GM18511 (cell line): ENCODE data around the gene FANCC.
A peak's percentile ranks its signal among the peaks of the same experiment; 100 is the strongest.
"Not testable (repeated sequence)": the region's sequence is repeated elsewhere in the genome, so short reads cannot be mapped to it uniquely, and the experiment has no call there.

Source experiments
- ATAC-seq: cut with Tn5 transposase; IDR thresholded peaks from one replicate; pipeline ENCODE4 v1.9.1; 2021; ENCODE audit warnings: mild to moderate bottlenecking, moderate library complexity; ENCODE audit not compliant: unreplicated experiment

The FANCC gene

DNA sequence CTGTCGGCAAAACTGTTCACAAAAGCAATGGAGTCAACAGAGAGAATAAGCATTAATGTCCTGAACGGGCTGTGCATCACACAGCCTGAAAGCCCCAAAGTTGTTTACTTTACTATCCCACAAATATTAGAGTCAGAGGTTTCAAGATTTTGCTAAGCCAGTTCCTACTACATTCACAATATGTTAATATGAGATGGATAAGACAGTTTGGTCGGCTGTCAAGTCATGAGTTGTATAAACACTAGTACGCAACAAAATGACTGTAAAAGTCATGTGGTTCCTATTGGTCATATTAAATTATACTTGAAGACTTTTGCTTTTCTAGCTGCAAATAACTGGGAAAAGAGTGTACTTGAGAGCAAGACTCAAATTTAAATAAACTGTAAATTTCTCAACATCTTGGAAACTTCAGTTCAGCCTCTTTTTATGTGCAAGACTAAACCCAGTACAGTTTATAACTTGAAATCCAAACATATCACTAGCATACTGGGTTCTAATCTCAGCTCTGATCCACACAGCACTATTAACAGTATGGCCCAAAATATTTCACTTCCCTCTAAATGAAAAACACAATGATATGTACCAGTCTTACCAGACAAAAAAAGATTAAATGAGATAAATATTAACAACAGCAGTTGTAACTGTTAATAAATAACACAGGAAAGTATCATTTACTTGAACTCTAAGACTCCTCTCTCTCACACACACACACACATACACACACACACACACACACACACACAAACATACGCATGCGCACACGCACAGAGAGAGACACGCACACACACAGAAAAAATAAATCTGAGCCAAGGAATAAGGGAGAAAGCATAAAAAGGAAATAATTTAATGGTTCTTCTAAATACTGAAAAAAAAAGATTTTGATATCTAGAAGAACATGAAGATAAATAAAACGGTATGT lies 33.1 kb downstream of the FANCC start:
- no peak for ATAC-seq

DNA sequence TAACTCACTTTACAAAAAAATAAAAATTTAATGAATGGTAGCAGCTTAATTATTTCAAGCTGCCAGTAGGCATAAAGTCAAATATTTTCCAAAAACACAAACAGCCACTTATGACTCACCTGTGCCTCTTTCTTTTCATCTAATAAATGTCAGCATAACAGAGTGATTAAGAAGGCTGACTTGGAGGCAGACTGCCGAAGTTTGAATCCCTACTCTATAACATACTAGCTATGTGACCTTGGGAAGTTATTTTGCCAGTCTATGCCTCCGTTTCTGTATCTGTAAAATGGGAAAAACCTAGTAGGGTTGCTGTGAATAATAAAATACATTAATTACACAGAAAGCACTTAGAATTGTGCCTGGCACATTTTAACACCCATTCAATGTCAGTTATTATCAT lies 33.8 kb downstream of the FANCC start:
- no peak for ATAC-seq

DNA sequence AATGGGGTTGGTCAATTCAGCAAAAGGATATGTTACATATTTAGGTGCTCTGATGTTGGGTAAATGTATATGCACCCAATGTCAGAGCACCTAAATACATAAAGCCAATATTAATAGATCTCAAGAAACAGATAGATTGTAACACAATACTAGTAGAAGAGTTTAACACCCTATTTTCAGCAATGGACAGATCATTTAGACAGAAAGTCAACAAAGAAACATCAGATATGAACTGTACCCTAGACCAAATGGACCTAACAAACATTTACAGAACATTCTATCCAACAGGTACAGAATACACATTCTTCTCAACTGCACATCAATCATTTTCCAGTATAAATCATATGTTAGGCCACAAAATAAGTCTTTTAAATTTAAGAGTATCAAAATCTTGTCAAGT lies 35.2 kb downstream of the FANCC start:
- ATAC-seq, result no peak

DNA sequence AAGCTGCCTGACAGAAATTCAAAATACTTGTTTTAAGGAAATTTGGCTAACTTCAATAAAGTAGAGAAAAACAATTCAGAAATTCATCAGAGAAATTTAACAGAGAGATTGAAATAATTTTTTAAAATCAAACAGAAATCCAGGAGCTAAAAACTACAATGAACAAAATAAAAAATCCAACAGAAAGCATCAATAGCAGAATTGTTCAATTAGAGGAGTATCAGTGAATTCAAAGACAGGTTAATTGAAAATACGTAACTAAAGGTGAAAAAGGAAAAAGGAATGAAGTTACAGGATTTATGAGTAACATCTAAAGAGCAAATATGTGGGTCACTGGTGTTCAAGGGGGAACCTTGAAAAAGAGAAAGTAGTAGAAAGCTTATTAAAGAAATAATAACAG lies 36.8 kb downstream of the FANCC start:
- ATAC-seq, result no peak

DNA sequence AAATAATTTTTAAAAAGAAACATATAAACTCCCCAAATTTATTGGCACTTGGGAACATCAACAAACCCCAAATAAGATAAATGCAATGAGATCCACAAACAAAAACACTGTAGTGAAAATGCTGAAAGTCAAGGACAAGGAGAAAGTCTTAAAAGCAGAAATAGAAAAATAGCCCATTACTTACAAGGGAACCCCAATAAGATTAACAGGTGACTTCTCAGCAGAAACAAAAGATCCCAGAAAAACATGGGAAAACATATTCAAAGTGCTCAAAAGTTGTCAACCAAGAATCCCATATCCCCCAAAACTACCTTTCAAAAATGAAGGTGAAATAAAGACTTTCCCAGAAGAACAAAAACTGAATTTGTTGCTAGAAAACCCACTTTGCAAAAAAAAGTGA lies 40.0 kb downstream of the FANCC start:
- no peak for ATAC-seq

DNA sequence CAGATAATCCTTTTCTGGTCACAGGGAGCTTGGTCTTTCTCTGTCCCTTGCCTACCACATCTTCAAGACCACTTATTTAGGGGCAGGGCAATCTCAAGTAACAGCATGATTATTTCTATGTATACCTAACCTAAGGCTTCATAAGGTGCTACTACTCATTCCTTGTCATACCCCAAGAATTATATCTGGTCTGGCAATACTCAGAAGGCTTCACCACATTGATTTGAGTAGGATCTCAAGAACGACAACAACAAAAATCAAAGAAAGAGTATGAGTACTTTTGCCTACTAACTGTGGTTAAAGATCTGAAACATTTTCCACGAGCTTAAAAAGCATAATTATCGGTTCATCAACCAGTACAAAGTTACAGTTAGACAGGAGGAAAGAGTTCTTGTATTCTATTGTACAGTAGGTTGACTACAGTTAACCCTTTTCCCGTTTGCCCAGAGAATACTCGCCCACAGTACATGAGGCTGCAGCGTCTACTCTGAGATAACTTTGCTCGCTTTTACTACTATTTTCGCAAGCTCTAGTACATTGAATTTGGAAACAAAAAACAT lies 41.0 kb downstream of the FANCC start:
- no peak for ATAC-seq

DNA sequence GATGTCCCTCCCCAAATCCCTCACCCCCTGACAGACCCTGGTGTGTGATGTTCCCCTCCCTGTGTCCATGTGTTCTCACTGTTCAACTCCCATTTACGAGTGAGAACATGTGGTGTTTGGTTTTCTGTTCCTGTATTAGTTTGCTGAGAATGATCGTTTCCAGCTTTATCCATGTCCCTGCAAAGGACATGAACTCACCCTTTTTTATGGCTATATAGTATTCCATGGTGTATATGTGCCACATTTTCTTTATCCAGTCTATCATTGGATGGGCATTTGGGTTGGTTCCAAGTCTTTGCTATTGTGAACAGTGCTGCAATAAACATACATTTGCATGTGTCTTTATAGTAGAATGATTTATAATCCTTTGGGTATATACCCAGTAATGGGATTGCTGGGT lies 43.3 kb downstream of the FANCC start:
- not testable (repeated sequence) for ATAC-seq

DNA sequence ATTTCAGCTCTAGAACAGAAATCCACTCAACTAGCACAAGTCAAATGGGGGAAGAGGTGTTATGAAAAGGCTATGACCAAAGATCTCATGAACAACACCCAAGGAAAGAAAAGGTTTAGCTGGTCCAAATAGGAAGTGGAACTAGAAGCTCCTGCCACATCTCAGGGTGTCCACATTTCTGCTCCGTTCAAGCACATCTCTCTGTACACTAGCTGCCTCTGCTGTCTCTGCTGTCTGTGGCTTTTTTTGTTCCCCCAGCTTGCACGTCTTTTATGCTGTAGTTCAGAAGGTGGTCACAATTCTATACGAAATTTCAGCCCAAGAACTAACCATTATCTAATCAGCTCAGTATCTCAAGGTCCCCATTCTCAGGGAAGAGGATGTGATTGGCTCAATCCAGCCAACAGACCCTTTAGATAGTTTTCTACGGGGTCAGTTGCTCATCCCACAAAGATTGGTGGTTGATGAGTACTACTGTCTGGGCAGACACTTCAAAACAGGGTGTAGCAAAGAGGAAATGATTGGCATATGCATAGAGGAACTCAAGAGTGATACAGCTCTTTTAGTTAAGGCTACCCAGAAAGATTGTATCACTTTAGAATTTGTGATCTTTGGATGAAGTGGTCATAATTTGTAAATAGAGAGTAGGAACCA lies 44.0 kb downstream of the FANCC start:
- ATAC-seq, result peak; percentile 61

DNA sequence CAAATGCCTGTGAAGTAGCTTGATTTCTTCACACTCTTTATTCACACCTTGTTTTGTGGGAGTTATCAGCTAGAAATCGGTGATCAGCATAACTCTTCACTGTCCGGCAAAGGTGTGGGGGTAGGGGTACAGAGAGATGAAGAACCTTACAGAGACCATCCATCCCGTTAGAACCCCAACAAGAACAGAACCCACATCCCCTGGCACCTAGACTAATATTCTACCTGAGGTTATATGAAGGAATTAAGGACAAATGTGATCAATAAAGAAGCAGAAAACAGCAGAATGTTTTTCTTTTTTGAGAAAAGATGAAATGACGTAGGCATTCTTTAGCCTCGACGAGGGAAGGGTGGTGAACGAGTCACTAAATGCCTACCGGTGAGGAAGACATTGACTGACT lies 44.7 kb downstream of the FANCC start:
- no peak for ATAC-seq

DNA sequence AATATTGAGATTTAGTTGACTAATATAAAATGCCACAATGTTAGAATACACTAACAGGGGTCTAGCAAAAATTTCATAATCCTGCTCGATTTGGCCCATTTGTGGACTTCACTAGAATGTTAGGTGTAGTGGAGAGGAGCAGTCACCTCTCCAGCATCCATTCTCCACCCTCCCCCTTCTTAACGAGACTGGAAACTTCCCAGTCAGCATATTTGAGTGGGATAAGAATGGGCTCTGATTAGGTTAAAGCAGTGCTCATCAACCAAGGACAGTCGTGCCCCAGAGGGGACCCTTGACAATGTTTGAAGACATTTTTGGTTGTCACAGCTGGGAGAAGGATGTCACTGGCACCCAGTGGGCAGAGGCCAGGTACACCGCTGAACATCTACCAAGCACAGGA lies 46.7 kb downstream of the FANCC start:
- ATAC-seq, result no peak

DNA sequence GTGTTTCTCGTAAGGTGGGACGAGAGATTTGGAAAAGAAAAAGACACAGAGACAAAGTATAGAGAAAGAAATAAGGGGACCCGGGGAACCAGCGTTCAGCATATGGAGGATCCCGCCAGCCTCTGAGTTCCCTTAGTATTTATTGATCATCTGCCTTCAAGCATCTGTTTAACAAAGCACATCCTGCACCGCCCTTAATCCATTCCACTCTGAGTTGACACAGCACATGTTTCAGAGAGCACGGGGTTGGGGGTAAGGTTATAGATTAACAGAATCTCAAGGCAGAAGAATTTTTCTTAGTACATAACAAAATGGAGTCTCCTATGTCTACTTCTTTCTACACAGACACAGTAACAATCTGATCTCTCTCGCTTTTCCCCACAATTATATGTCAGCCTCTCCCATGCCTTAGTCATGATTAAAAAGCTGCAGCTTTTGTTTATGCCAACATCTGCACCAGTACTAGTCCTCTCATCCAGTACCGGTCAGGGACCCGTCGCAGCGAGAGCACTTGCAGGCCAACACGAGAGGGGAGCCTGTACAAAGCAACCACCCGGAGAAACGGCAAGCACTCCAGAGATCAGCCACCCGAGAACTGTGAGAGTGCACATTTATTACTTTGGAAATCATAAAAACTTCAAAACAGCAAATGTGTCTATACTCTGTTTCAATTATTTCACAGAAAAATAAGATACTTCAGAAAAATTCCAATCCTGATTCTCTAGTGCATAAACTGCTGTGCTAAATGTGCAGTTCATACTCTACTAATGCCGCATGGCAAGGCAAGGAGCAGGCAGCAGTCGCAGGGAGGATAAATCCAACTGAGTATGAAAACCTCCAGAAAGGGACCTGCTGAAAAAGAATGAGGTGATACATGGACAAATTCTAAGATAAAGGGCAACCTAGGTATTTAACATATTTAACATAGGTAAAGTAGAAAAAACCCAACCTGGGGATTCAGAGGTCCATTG lies 47.4 kb downstream of the FANCC start:
- ATAC-seq, result not testable (repeated sequence)

DNA sequence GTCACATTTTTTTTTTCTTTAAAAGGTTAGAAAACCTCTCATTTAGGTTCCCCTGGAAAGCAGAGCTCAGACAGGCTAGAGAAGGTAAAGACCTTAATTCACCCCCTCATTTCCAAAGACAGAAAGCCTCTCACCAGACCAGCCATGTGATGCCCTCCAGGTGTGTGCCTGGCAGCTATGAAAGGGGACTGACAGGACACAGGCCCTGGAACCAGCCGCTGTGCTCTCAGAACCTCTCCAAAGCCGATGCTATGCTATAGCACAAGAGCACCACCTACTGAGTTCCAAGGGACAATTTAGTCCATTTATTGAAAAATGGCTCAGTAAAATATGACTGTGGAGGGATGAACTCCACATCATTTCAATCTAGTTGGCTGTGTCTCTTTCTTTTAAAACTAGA lies 48.8 kb downstream of the FANCC start:
- no peak for ATAC-seq

DNA sequence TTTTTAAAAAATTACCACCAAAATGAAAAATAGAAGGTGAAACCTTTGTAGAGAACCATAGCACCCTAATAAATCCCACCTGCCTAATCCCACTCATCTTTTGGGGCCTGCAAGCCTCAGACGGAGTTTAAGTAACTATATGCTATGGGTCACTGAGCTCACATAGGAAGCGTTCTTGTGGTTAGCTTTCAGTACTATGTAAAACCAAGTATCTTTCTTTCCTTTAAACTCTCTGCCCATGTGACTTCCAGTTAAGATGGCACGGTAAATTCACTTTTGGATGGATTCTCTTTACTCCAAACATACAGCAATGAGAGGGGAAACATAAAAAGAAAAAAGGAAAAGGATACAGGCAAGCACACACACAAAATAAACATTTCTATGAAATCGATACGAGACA lies 50.9 kb downstream of the FANCC start:
- ATAC-seq, result peak; percentile 85

DNA sequence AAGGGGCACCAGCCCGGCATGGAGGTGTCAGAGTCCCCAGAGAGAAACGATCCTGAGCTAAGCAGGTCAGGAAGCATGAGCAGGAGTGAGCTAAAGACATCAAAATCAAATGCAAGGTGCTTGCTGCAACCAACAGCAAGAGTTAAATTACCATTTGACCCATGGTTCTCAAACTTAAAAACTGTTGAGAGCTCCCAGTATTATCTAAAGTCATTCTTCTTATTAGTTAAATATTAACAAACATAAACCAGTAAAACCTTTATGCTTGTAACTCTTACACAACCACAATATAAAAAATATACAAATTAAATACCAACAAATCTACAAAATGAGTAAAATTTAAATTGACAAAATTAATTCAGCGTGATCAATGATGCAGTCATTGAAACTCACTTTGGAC lies 51.5 kb downstream of the FANCC start:
- ATAC-seq, result no peak

DNA sequence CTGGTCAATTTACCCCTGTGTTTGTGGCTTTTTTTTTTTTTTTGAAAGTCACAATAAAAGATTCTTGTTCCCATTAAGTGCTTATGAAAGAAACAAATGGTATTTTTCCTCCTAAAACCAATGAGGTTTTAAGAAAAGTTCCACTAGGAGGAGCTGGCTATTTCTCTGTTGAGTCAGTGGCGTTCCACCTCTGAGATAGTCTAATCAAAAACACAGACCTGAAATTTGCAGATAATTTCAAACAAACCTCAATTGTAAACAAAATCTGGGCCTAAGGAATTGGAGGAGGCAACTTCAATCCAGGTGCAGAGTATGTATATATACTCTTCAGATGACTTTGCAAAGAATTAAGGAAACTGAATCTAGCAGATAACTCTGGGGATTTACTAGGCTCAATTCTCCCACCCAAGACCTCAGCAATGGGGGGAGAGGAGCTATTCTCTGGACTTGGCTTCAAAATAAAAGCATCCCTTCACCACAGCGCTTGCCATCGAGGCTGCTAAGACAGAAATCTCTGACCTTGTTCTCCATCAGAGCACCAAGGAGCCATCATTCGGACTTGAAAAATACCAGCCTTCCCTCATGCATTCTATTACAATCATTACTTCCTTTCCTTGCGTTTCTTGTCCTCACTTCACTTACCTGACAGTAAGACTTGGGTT lies 52.4 kb downstream of the FANCC start:
- ATAC-seq, result no peak

DNA sequence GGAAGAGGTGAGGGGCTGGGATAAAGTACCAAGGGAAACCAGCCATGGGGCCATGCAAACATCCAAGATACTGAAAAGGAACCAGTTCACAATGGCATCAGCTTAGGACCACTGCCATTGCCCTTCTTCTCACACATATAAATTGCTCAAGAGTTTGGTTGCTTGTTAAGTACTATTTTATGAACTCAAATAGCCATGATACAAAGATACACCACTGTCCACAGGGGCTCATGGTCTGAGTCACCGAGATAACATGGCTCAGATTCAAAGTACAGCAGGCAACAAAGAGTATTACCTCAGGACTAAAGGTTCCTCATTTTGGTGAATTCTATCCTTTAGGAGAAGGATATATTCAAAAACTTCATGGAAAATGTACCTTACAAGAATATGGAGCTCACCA lies 55.6 kb downstream of the FANCC start:
- no peak for ATAC-seq

DNA sequence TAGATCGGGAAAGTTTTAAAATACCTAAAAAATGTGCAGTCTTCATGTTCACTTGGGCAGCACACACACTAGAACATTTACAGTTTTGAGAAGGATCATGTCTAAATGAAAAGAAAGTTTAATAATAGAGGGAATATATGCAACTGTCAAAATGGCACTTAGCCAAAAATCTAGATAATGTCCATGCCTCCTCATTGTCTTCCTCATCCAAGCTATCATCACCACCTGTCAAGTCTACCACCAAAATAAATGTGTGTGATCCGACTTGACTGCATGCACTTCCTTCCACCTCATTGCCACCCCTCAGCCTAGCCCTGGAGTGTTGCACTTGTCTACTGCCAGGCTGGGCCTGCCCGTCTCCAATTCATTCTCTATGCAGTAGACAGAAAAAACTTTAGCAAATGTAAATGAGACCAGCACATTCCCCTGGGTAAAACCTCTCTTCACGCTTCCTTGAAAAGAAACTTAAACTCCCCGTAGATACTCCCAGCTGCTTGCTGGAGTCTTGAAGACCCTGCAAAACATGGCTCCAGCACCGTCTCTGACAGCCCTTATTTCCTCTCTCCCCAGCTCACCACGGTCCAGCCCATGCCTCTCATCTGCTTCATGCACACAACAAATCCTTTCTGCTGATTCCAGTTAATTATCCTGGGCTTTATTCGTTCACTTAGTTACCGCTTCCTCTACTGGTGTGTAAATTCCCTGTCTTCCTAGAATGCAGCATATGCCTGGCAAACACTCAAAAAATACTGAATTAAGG lies 66.9 kb downstream of the FANCC start:
- no peak for ATAC-seq

DNA sequence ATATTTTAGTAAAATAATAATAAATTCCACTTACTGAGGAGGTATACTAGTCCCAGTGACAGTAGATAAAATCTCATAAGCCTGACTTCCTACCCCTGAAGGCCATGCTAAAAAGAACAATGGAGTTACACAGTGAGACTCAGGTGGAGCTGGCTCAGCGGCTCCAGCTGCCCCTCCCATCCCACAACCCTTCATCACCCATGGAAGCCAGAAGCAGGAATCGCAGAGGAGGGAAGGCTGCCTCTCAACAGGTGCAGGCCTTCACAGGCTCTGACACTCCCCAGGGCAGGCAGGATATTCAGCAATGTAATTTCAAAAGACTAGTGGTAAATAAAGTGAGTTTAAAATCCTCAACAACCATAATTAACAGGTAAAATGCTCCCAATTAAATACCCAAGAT lies 67.5 kb downstream of the FANCC start:
- no peak for ATAC-seq

DNA sequence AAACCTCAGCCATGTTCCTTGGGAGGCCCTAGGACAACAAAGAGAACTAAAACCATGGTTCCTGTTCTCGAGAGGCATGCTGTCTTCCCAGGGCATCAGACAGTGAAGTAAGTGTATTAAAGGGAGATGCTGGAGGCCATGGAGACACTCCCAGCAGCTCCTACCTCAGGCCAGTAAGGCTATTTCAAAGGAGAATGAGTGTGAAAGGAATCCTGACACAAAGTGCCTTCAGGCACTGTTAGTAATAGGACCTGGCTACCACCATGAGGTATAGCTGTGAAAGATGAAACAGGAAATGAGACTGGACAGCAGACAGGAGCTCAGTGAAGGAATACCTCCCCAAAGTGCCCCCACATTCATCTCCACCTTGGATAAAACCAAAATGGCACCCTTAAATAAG lies 71.0 kb downstream of the FANCC start:
- no peak for ATAC-seq

DNA sequence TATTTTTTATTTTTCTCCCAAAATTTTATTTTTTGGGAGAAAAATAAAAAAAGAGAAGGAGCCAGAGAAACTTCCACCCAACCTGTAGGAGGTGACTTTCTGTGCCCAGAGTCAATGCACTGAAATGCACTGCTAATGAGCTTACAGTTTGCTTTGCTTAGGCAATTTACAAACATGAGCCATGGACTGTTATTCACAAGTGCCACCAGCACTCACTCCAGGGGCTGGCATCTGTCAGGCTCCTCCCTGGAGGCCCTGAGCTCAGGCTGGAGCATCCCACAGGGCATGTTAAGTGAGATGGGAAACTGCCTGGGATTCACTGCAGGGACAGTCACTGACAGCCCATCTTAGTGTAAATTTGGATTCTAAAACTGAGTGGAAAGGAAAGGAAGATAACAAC lies 74.9 kb downstream of the FANCC start:
- ATAC-seq, result no peak
